T-helper 9 cell (primary cell): Measurements from ENCODE around the gene IGSF22.
A peak's percentile ranks its signal among the peaks of the same experiment; 100 is the strongest.
"Not testable (repeated sequence)": the region's sequence is repeated elsewhere in the genome, so short reads cannot be mapped to it uniquely, and the experiment has no call there.

Experiments used
- DNase-seq: peaks from one replicate; pipeline ENCODE4 v3.0.0-alpha.2; 2020

IGSF22 gene

DNA sequence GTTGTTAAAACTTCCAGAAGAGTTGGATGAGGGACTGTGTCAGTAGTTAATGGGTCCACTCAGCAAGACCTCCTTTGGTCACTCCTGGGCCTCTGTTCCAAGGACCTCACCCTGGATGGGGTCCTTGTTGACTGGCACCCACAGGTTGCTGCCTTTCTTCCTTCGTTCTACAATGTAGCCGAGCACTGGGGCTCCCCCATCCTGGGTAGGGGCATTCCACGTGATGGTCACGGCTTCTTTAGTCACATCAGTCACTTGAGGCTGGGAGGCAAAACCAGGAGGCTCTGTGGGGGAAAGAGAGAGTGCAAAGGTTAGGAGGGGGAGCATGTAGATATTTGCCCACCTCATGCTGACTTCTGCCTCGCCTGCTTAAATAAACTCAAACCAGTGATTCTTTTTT is 15.4 kb downstream of the IGSF22 start:
- DNase-seq = no peak

DNA sequence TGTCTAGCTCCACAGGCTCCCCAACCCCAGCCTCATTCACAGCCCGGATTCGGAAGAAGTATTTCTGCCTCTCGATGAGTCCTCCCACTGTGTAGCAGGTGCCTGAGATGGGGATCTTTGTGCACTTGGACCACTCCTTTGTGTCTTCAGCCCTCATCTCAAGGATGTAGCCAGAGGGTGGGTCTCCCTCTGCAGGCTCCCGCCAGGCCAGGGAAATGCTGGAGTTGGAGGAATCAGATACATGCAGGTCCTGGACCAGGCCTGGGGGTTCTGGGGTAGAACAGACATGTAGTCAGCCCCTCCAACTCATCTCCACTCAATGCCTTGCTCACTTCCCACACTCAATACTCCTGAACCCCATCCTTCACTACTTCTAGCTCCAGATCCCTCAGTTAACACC is 16.6 kb downstream of the IGSF22 start:
- DNase-seq = no peak

DNA sequence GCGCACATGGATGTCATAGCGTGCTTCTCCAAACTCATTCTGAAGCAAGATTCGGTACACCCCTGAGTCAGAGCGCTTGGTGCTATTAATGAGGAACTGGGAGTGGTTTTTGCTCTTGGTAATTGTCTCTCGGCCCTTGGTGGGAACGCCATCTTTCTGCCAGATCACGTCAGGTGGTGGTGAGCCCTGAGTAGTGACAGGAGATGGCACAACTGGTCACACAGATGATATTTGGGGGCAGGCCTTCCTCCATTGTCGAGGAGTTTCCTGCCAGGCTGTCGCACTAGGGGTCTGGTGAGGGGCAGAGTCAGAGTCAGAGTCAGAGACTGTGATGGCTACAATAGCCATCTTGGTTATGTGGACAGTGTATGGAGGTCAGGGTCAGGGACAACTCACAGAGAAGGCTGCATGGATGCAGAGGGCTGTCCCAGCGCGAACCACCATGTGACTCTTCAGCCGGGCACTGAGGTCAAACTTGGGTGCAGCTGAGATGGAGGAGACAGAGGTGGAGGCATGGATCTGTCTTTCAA is 18.1 kb downstream of the IGSF22 start:
- no peak for DNase-seq

DNA sequence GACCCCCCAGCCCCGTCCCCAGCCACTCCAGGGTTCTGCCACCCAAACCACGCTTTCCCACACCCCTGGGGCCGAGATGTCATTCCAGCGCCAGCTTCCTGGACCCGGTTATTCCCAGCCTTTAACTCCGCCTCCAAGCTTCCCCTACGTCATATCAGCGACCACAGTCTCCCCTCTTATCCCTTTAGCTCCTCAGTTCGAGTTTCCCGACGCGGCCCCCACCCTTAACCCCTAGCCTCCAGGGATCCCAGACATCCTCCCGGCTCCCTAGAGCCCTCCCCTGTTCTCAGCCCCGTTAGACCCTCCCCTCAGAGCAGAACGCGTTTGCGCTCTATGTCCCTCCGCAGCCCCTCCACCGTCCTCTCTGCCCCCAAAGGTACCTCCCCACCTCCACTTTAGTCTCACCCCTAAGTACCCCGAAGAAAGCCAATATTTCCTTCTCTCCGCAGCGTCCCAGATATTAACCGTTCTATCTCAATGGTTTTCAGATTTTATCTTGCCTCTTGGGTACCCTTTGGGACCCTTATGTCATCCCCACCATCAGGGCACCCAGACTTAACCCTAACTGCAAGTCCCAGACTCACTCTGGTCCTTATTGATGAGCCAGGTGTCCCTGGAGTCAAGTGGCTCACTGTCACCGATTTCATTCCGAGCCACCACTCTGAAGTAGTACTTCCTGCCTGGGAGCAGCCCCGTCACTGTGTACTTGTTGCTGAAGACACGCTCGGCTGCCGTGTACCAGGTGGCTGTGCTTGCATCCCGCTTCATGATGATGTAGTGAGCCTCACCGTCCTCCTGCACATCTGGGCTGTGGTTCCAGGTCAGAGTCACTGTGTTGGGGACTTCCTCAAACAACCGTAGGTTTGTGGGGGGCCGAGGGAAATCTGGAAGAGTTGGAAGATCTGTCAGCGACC is 19.4 kb downstream of the IGSF22 start:
- DNase-seq = peak; percentile 36

DNA sequence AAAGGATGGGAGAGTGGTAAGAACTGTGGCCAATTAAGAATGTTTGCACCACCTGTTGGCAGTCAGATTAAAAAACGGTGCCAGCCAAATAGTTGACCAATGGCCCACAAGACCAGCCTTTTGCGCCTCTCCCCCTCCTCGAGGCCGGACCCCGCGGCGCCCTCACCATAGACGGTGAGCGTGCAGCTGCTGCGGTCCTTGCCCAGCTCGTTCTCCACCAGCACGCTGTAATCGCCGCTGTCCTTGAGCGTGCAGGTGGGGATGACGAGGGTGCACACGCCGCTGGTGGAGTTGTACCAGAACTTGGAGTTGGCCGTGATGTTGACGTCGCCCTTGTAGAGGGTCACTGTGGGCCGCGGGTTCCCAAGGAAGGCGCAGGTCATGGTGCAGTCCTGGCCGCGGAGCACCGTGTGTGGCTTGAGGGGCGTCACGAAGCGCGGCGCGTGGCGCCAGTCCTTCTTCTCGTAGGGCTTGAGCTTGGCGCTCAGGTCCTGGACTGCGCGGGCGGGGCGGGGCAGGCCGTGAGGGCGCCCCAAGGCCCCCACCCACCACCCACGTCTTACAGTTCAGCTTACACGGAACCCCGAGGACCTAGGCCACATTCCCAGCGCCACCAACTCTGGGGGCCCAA is 20.2 kb downstream of the IGSF22 start:
- no peak for DNase-seq

DNA sequence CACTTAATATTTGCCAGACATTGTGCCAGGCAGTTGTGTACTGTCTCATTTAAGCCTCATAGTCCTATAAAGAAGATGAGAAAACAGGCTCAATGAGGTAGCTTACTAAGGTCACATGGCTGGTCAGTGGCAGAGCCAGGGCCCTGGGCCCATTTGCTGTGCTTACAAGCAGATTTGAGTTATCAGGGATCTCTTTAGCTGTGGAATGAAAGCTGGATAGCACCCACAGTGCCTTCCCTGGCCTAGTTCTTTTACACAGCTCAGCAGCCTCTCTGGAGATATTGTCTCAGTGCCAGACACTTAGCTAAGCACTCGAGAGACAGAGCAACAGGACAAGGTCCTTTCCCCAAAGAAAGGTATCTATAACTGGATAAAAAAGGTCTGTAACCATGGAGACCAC is 21.3 kb downstream of the IGSF22 start:
- DNase-seq = no peak

DNA sequence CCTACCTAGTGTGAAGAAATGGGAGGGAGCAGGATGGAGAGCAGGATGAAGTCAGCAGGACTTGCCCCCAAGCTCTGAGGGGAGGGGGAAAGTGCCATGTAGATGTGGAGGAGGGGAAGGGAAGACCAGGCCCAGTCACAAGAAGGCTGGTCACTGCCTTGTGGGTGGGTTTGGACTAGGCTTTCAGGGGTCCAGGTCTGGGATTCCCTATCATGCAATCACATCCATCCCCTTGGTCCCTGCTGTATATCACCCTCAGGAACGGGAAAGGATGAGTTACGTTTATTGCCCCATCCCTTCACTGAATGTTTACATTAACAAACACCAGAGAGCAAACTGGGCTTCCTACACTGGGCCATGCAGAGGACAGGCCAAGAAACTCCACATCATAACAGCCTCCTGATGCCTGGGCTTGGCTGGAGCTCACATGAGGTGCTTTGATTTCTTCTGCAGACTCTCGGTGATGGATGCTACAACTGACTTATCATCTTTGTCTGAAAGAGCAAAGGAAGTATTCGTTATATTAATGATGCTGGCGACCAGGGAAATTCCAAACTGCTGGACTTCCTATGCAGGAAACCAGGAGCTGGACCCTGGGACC is 21.8 kb downstream of the IGSF22 start:
- no peak for DNase-seq

DNA sequence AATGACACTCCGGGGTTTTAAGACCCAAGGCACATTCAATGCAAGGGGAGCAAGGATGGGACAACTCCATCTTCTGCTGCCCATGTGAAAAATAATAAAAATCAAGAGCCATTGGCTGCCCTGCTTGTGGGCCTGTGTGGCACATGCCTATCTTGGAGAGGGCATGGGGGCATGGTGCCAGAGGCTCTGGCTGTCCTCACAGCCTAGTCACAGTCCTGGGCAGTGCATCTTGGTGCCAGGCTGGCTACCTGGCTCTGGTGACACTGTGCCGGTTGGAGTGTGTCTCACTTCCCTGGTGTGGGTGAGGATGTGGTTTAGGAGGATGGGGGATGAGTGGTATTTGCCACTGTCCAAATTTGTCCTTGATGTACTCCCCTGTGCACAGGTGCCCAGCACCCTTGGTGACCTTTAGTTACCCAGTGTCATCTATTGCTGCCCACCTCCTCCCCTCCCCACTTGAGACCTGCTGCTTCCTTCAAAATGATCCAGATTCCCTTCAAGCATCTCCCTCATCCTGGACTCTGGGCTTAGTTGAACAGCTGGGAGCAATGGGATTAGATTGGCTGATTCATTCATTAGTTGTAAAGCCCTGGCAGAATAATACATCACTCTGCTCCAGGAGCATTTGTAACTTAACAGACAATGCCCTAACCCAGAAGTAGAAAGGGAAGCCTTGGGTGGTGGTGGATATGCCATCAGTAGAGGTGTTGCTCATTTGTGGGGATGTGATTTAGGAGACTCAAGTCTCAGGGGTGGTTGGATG is 22.8 kb downstream of the IGSF22 start:
- no peak for DNase-seq

DNA sequence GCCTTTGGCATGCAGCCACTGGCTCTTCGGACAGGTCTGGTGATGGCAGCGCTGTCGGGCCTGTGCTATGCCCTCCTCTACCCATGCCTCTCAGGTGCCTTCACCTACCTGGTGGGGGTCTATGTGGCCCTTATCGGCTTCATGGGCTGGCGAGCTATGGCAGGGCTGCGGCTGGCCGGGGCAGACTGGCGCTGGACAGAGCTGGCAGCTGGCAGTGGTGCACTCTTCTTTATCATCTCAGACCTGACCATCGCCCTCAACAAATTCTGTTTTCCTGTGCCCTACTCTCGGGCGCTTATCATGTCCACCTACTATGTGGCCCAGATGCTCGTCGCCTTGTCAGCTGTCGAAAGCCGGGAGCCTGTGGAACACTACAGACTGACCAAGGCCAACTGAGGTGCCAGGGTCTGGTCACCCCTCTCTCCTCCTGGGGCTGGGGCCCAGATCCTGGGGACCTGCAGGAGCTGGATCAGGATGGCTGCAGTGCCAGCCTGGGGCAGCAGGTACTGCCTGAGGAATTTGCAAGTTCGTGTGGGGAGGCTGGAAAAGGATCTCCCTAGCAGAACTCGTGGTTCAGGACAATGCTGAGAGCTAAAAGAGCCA is 24.3 kb downstream of the IGSF22 start:
- no peak for DNase-seq

DNA sequence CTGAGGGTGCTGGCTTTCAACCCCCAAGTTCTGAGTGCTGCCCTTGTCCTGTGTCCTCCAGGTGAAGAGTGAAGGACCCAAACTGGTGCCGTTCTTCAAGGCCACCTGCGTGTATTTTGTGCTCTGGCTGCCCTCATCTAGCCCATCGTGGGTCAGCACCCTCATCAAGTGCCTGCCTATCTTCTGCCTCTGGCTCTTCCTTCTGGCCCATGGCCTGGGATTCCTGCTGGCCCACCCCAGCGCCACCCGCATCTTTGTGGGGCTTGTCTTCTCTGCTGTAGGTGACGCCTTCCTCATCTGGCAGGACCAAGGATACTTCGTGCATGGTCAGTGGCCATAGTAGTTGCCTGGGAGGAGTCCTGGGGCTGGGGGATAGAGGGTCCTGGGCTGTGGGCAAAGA is 25.1 kb downstream of the IGSF22 start:
- no peak for DNase-seq

DNA sequence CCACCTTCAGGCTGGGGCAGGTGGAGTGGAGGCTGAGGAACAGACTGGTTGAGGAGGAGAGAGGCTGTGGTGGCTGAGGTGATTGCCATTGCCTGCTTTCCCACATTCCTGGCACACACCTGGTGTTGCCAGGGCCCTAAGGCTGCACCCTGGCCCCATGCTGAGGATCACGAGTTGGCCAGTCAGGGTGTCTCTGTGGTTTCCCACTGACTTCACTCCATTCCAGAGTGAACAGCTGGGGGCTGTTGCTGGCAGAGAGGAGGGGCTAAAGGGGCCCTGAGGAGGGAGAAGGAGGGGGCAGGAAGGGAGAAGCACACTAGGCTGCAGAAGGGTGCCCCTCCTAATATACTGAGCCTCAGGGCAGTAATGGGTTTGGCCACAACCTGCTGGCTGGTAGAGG is 25.6 kb downstream of the IGSF22 start:
- DNase-seq = no peak

DNA sequence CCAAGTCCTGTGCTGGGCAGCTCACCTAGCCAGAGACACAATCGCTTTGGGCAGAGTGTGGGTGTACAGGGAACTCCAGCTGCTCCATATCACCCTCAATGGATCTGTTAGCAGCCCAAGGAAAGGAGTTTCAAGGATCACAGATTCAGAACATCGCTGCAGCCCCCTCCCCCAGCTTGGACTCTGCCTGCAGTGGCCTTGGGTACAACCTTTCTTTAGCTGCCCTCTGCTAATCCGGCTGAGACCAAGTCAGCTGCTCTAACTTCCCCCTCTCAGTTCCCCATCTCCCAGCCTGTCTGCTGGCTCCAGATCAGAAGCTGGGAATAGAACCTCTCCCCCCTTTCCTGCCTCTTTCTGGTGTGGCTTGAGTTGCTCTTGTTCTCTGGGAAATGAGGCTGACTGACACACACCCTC is 26.1 kb downstream of the IGSF22 start:
- DNase-seq = no peak

DNA sequence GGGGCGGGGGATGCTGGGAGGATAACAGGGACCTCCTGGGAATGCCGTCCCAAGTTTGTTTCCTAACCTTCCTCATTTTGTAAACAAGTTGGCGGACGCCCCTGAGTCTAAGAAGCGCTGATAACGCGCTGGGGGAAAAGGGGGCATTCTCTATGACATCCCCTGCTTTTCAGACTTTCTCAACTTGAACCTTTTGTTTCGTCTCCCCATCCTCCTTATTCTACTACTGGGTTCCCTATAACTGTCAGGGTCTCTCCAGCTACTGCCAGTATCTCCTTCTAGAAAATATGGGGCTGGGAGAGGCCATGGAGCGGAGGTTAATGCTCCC is 26.8 kb downstream of the IGSF22 start:
- DNase-seq = no peak

DNA sequence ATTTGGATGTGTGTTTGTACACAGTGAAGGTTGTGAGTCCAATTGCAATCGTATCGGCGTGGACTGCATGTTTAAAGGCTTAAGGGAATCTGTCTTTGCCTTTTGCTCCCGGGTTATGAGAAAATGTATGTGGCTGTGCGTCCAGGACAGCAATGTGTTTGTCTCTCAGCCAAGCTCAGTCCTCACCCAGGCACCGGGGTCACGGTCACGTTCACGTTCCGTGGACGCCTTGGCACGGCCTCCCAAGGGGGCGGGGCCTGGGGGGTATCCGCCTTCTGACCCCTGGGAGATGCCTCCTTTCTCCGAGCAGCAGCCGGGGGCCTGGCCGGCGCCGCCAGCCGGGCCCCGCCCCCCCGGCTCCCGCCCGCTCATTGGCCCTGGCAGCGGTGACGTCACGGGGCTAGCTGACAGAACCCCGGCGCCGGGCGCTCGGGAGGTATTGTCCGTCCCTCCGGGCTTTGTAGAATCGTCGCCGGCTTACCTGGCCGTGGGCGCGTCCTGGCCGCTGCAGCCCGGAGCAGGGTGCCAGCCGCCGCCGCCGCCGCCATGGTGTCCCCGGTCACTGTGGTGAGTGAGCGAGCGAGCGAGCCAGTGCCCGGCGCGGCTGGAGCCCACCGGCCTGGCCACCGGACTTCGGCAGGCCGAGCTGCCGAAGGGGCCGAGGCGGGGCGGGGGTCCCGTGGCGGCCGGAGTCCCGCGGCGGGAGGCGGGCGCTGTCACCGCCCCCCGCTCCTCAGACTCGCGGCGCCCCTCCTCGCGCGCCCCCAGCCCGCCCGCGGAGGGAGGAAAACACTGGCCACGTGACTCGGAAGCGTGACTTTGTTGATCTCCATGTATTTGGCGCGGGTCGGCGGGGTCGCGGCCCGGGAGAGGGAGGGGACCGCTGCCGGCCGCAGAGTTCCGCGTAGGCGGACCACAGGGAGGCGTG is 27.4 kb downstream of the IGSF22 start, which contains the start of gene TMEM86A:
TSS of gene TMEM86A (plus strand) at position 439 of the 928 bp plus-strand sequence. CDS start at position 547, 108 bp downstream.
- peak; percentile 90 for DNase-seq

DNA sequence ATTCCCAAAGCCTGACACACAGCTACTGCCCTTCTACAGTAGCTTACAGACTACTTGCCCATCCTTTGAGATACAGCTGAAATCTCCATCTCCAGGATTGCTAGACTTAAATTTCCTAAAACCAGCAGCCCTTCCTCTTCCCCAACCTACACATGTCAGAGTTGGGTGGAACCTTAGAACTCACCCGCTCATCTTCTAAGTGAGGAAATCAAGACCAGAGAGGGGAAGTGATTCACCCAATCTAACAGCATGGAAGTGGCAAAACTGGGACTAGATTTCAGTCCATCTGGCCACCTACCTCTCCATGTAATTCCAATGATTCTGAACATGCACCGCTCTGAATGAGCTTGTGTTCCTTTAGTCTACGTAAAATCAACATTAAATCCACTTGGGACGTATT is 28.4 kb downstream of the IGSF22 start:
- no peak for DNase-seq

DNA sequence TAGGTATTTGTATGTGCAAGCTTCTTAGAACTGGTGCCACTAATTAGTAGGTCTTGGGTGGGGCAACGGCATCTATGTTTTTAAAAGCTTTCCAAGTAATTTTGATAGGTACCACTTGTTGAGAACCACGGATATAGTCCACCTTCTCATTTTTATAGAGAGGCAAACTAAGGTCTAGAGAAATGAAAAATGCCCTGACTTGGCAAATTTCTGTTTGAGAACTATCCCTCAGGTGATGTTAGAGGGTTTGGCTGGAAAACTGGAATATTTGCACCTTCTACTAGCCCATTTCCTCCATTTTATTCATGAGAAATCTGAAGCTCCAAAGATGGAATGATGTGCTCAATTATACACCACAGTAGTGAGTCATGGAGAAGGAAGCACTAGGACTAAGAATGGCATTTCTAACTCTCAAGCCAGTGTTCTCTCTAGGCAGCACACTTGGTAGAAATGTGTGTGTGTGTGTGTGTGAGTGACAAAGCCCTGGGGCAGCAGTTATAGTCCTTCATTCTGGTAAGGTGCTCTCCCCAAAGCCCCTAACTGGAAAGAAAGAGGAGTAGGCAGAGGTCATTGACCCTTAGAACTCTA is 29.3 kb downstream of the IGSF22 start:
- DNase-seq = no peak

DNA sequence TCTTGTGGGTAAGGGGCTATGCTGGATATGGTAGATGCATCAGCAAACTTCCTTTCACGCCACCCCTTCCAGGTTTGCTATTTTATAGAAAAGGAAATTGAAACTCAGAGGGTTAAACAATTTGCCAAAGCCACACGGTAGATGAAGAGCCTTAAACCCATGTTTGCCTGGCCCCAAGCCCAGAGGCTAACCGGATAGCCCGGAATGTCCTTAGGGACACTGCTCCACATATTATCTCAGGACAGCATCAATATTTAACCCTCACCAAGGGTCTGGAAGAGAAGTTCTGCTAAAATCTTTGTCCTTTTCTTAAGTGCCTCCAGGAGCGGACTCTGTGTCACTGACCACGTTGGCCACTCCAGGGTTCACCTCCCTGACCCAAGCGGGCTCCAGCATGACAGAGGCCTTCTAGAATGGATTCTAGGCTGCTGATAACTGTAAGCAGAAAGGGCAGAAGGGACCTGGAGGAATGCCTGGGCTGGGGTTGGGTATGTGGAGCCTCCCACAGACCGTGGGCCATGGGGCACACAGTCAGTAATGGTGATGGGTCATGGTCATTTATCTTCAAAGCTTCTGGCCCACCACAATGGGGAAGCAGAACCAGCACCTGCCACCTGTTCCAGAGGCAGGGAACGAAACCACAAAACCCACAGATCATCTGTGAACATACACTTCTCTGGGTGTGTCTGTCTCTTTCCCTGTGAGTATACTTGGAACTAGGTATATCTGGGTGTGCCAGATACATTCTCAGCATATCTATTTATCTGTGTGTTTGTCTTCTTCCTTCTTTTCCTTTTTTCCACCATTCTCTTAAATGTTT is 32.8 kb downstream of the IGSF22 start:
- no peak for DNase-seq

DNA sequence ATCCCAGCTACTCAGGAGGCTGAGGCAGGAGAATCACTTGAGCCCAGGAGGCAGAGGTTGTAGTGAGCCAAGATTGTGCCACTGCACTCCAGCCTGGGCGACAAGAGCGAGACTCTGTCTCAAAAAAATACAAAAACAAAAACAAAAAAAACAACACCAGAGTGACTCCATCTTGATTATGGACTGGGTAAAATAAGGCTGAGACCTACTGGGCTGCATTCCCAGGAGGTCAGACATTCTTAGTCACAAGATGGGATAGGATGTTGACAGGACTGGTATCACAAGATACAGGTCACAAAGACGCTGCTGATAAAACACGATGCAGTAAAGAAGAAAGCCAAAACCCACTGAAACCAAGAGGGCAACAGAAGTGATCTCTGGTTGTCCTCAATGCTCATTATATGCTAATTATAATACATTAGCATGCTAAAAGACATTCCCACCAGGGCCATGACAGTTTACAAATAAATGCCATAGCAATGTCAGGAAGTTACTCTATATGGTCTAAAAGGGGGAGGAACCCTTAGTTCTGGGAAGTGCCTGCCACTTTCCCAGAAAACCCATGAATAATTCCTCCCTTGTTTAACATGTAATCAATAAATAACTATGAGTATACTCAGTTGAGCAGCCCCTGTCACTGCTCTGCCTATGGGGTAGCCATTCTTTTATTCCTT is 34.4 kb downstream of the IGSF22 start:
- DNase-seq = not testable (repeated sequence)

DNA sequence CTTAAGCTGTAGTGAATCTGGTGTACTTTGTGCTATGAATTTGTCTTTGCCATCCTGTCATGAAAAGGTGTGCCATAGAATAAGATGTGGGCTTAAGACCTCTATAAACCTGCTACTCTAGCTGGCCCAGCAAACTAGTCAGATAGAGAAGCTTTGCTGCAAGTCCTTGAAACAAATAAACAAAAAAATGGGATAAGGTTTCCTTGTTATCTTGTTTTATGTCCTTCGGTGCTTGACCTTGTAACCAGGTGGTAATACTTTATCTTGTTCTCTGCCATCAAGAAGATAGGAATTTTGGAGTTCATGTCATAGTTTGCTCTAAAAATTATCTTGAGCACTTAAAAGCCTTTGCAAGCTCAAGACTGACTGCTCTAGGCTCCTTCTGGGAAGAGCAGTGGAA is 41.7 kb downstream of the IGSF22 start:
- DNase-seq = no peak
